GM23248 (cell line): Measurements from ENCODE around the gene MAN2B2. TPM values are rescaled to one million over a fixed set of nuclear protein-coding genes. Genes with fewer than 3 reads are reported as not detected.

Source experiments
- DNase-seq: peaks from one replicate; pipeline ENCODE4 v3.0.0-alpha.2; 2015
- H2AFZ ChIP-seq: fragments of 200-600 bp; sonication (generic); 2 replicates; pipeline ENCODE4 v1.6.1; 2016; ENCODE audit warnings: antibody characterized with exemption
- H3F3A ChIP-seq: fragments of 200-600 bp; sonication (generic); 2 replicates; pipeline ENCODE4 v1.6.1; 2016; ENCODE audit warnings: mild to moderate bottlenecking, antibody characterized with exemption, mixed run types; ENCODE audit not compliant: insufficient read depth
- H3K27ac ChIP-seq: fragments of 200-600 bp; sonication (generic); 2 replicates; pipeline ENCODE4 v1.5.1; 2016; ENCODE audit warnings: mild to moderate bottlenecking
- H3K27me3 ChIP-seq: fragments of 200-600 bp; sonication (generic); replicated peaks from 2 replicates; pipeline ENCODE4 v1.6.1; 2016; ENCODE audit warnings: mild to moderate bottlenecking; ENCODE audit not compliant: insufficient read depth
- H3K36me3 ChIP-seq: fragments of 200-600 bp; sonication (generic); 2 replicates; pipeline ENCODE4 v1.6.1; 2016; ENCODE audit warnings: low read depth, mild to moderate bottlenecking
- H3K4me1 ChIP-seq: fragments of 200-600 bp; sonication (generic); 2 replicates; pipeline ENCODE4 v1.6.1; 2016; ENCODE audit warnings: mild to moderate bottlenecking; ENCODE audit not compliant: insufficient read depth
- H3K4me2 ChIP-seq: fragments of 200-600 bp; sonication (generic); one replicate; pipeline ENCODE4 v1.6.1; 2016; ENCODE audit warnings: mild to moderate bottlenecking; ENCODE audit not compliant: unreplicated experiment
- H3K4me3 ChIP-seq: fragments of 200-600 bp; sonication (generic); 2 replicates; pipeline ENCODE4 v1.5.1; 2016; ENCODE audit warnings: mild to moderate bottlenecking
- H3K79me2 ChIP-seq: fragments of 200-600 bp; sonication (generic); 2 replicates; pipeline ENCODE4 v1.6.1; 2016; ENCODE audit warnings: mild to moderate bottlenecking; ENCODE audit not compliant: insufficient read depth
- H3K9ac ChIP-seq: fragments of 200-600 bp; sonication (generic); 2 replicates; pipeline ENCODE4 v1.6.1; 2016; ENCODE audit warnings: mild to moderate bottlenecking
- H3K9me2 ChIP-seq: fragments of 200-600 bp; sonication (generic); 2 replicates; pipeline ENCODE4 v1.6.1; 2016; ENCODE audit warnings: mixed run types, mild to moderate bottlenecking, moderate library complexity; ENCODE audit not compliant: insufficient read depth
- H3K9me3 ChIP-seq: fragments of 200-600 bp; sonication (generic); one replicate; pipeline ENCODE4 v1.6.1; 2017; ENCODE audit warnings: low read depth
- H4K20me1 ChIP-seq: fragments of 200-600 bp; sonication (generic); 2 replicates; pipeline ENCODE4 v1.6.0; 2016; ENCODE audit not compliant: insufficient read depth
- EZH2 ChIP-seq: fragments of 200-600 bp; sonication (generic); IDR thresholded peaks from 2 replicates; pipeline ENCODE4 v1.6.1; 2018; ENCODE audit warnings: antibody characterized with exemption, mild to moderate bottlenecking; ENCODE audit not compliant: insufficient read depth, poor library complexity, severe bottlenecking
- EZH2phosphoT487 ChIP-seq: fragments of 200-600 bp; sonication (generic); IDR thresholded peaks from 2 replicates; pipeline ENCODE4 v1.6.1; 2018; ENCODE audit warnings: antibody characterized with exemption, moderate library complexity, mild to moderate bottlenecking, low read depth; ENCODE audit not compliant: insufficient read depth
- WGBS, 2 experiments: methylation state at CpG; one replicate each; pipeline ENCODE4 v1.1.6; 2015 to 2017; ENCODE audit warnings: low lambda C conversion rate in 2 of 2, low coverage in 1 of 2; ENCODE audit errors: missing lambda C conversion rate in 2 of 2; 5-methylcytosine and 5-hydroxymethylcytosine counted together
- in situ Hi-C: fragments of 300-500 bp; cut with MboI; formaldehyde crosslinking; loops from 2 replicates; pipeline ENCODE4 v1.15.0; 2020
- polyA plus RNA-seq: library from polyadenylated mRNA; unstranded; fragments of >200 nt; fragmentation: Nextera tagmentation; extraction: Ambion mirVana; gene quantifications from 2 replicates; pipeline ENCODE4 v1.2.1, GENCODE V29; 2016
- total RNA-seq: library from RNA; depleted of rRNA; stranded (reverse); fragments of >200 nt; shearing (Covaris generic); gene quantifications from 2 replicates; pipeline ENCODE4 v1.2.3, GENCODE V29; 2014

The MAN2B2 gene
- total and polyA plus RNA-seq, 2 experiments from 2014 or later = 28.7 to 40.1 TPM

- Histone ChIP-seq H3K79me2 (no peaks in the 10 kb centered on the region), H3K36me3 (no peaks in the 10 kb centered on the region), H3K9me2 (no peaks in the 10 kb centered on the region), H2AFZ (no peak overlapping the region), H3K27me3 (no peaks in the 10 kb centered on the region), H3K27ac (no peak overlapping the region), H3K4me3 (no peak overlapping the region), H4K20me1 (no peaks in the 10 kb centered on the region), H3K4me2 (no peak overlapping the region), H3F3A (no peaks in the 10 kb centered on the region), H3K4me1 (no peaks in the 10 kb centered on the region), H3K9ac (no peak overlapping the region), H3K9me3 (no peaks in the 10 kb centered on the region)
- WGBS, 2 experiments = 26 to 35% methylated on average over 8 to 9 of the region's 9 CpGs
- TF ChIP-seq EZH2phosphoT487 = no peak
- TF ChIP-seq EZH2 = no peak
- DNase-seq = no peak
- in situ Hi-C loops = no loop called here
Observed at GRCh38 chr4:6530964-6531363, 44.0 kb upstream of the MAN2B2 start.

GRCh38 chr4:6532102-6532501 lies 42.9 kb upstream of the MAN2B2 start:
- TF ChIP-seq EZH2 (no peak), EZH2phosphoT487 (no peak)
- WGBS, 2 experiments = 46 to 47% methylated on average over 3 of the region's 3 CpGs
- Histone ChIP-seq H3K36me3 (no peaks in the 10 kb centered on the region), H3K27ac (no peak overlapping the region), H3F3A (no peaks in the 10 kb centered on the region), H3K4me2 (no peak overlapping the region), H3K4me3 (no peak overlapping the region), H2AFZ (no peak overlapping the region), H3K79me2 (no peaks in the 10 kb centered on the region), H3K9me2 (no peaks in the 10 kb centered on the region), H3K9ac (no peak overlapping the region), H4K20me1 (no peaks in the 10 kb centered on the region), H3K4me1 (no peaks in the 10 kb centered on the region), H3K27me3 (no peaks in the 10 kb centered on the region; the same call in 1 of the 2 replicates), H3K9me3 (no peaks in the 10 kb centered on the region)
- in situ Hi-C loops = no loop called here
- DNase-seq = no peak

GRCh38 chr4:6532658-6533057 lies 42.3 kb upstream of the MAN2B2 start:
- no peak overlapping the region for H3K9ac ChIP-seq
- in situ Hi-C loops = no loop called here
- no peak overlapping the region for H3K27ac ChIP-seq
- H3K79me2 ChIP-seq = no peaks in the 10 kb centered on the region
- no peak overlapping the region for H3K4me3 ChIP-seq
- no peak overlapping the region for H2AFZ ChIP-seq
- H3K4me2 ChIP-seq = no peak overlapping the region
- H3K9me2 ChIP-seq = no peaks in the 10 kb centered on the region
- H3K27me3 ChIP-seq = no peaks in the 10 kb centered on the region; the same call in 1 of the 2 replicates
- no peak for DNase-seq
- H3K36me3 ChIP-seq = no peaks in the 10 kb centered on the region
- no peaks in the 10 kb centered on the region for H3F3A ChIP-seq
- 36 to 45% methylated on average over 9 of the region's 9 CpGs for WGBS, 2 experiments
- TF ChIP-seq EZH2phosphoT487 (no peak), EZH2 (no peak)
- H4K20me1 ChIP-seq = no peaks in the 10 kb centered on the region
- no peaks in the 10 kb centered on the region for H3K4me1 ChIP-seq
- H3K9me3 ChIP-seq = no peaks in the 10 kb centered on the region

GRCh38 chr4:6534050-6534449 lies 40.9 kb upstream of the MAN2B2 start:
- TF ChIP-seq EZH2phosphoT487 (no peak), EZH2 (no peak)
- H3K4me3 ChIP-seq = no peak overlapping the region
- no peaks in the 10 kb centered on the region for H3K4me1 ChIP-seq
- no peaks in the 10 kb centered on the region for H3K9me2 ChIP-seq
- H3K36me3 ChIP-seq = no peaks in the 10 kb centered on the region
- DNase-seq = no peak
- H3K79me2 ChIP-seq = no peaks in the 10 kb centered on the region
- WGBS, 2 experiments = 69 to 90% methylated on average over 1 of the region's 1 CpG
- in situ Hi-C loops = no loop called here
- no peak overlapping the region for H2AFZ ChIP-seq
- no peaks in the 10 kb centered on the region; the same call in 1 of the 2 replicates for H3K27me3 ChIP-seq
- no peaks in the 10 kb centered on the region for H3K9me3 ChIP-seq
- H3F3A ChIP-seq = no peaks in the 10 kb centered on the region
- H3K9ac ChIP-seq = no peak overlapping the region
- no peak overlapping the region for H3K4me2 ChIP-seq
- no peak overlapping the region for H3K27ac ChIP-seq
- no peaks in the 10 kb centered on the region for H4K20me1 ChIP-seq
